Neural progenitor cell (in vitro differentiated cells): ENCODE data around the gene NTHL1. TPM values are rescaled to one million over a fixed set of nuclear protein-coding genes. Genes with fewer than 3 reads are reported as not detected.

Experiments
- DNase-seq: peaks from one replicate; pipeline ENCODE4 v3.0.0-alpha.2; 2016; ENCODE audit warnings: low spot score
- H2AFZ ChIP-seq: fragments of 200-600 bp; sonication (generic); replicated peaks from 2 replicates; pipeline ENCODE4 v1.6.1; 2016; ENCODE audit warnings: antibody characterized with exemption
- H3F3A ChIP-seq: fragments of 200-600 bp; sonication (generic); 2 replicates; pipeline ENCODE4 v1.6.1; 2016; ENCODE audit warnings: antibody characterized with exemption, low read depth
- H3K27ac ChIP-seq: fragments of 200-600 bp; sonication (generic); 2 replicates; pipeline ENCODE4 v1.5.1; 2016; ENCODE audit warnings: mild to moderate bottlenecking
- H3K27me3 ChIP-seq: fragments of 200-600 bp; sonication (generic); 2 replicates; pipeline ENCODE4 v1.6.1; 2016; ENCODE audit warnings: mild to moderate bottlenecking, moderate library complexity
- H3K36me3 ChIP-seq: fragments of 200-600 bp; sonication (generic); 2 replicates; pipeline ENCODE4 v1.5.1; 2016
- H3K4me1 ChIP-seq: fragments of 200-600 bp; sonication (generic); 2 replicates; pipeline ENCODE4 v1.6.1; 2016; ENCODE audit warnings: mixed run types
- H3K4me2 ChIP-seq: fragments of 200-600 bp; sonication (generic); 2 replicates; pipeline ENCODE4 v1.6.1; 2016
- H3K4me3 ChIP-seq: fragments of 200-600 bp; sonication (generic); 2 replicates; pipeline ENCODE4 v1.5.1; 2016
- H3K79me2 ChIP-seq: fragments of 200-600 bp; sonication (generic); 2 replicates; pipeline ENCODE4 v1.6.1; 2016; ENCODE audit warnings: low read depth
- H3K9ac ChIP-seq: fragments of 200-600 bp; sonication (generic); 2 replicates; pipeline ENCODE4 v1.6.1; 2016
- H3K9me3 ChIP-seq: fragments of 200-600 bp; sonication (generic); 2 replicates; pipeline ENCODE4 v1.5.1; 2016; ENCODE audit warnings: low read depth
- H4K20me1 ChIP-seq: fragments of 200-600 bp; sonication (generic); 2 replicates; pipeline ENCODE4 v1.6.1; 2016; ENCODE audit warnings: low read depth
- H3K27ac Mint-ChIP-seq: 3 replicates; pipeline ENCODE4 v1.8.0; 2021; ENCODE audit warnings: mixed read lengths
- H3K27me3 Mint-ChIP-seq: 2 replicates; pipeline ENCODE4 v1.8.0; 2022; ENCODE audit warnings: low read depth, mild to moderate bottlenecking, inconsistent platforms, moderate library complexity, mixed read lengths; ENCODE audit not compliant: insufficient read depth
- H3K36me3 Mint-ChIP-seq: 3 replicates; pipeline ENCODE4 v1.8.0; 2021; ENCODE audit warnings: mixed read lengths
- H3K4me1 Mint-ChIP-seq: 3 replicates; pipeline ENCODE4 v1.8.0; 2021; ENCODE audit warnings: mixed read lengths
- H3K4me3 Mint-ChIP-seq: 3 replicates; pipeline ENCODE4 v1.8.0; 2021; ENCODE audit warnings: mild to moderate bottlenecking, moderate library complexity, mixed read lengths
- H3K9me3 Mint-ChIP-seq: 3 replicates; pipeline ENCODE4 v1.8.0; 2020; ENCODE audit warnings: mixed read lengths
- CTCF ChIP-seq: fragments of 200-600 bp; sonication (generic); IDR thresholded peaks from 2 replicates; pipeline ENCODE4 v1.5.1; 2017; ENCODE audit warnings: antibody characterized with exemption, mild to moderate bottlenecking
- EZH2 ChIP-seq: fragments of 200-600 bp; sonication (generic); IDR thresholded peaks from 2 replicates; pipeline ENCODE4 v1.6.1; 2017; ENCODE audit warnings: antibody characterized with exemption, mild to moderate bottlenecking, moderate library complexity
- EZH2phosphoT487 ChIP-seq: fragments of 200-600 bp; sonication (generic); IDR thresholded peaks from 2 replicates; pipeline ENCODE4 v1.6.1; 2017; ENCODE audit warnings: antibody characterized with exemption
- total RNA-seq: library from RNA; depleted of rRNA; stranded (reverse); fragments of >200 nt; gene quantifications from 2 replicates; pipeline ENCODE4 v1.2.3, GENCODE V29; 2015; ENCODE audit warnings: low replicate concordance

Gene NTHL1
- total RNA-seq, 1 donor from 2014 or later, result 26.3 TPM

GRCh38 chr16:2087748-2088631, 40.4 kb upstream of the NTHL1 start:
- no peaks in the 10 kb centered on the region for H3K27me3 ChIP-seq
- TF ChIP-seq EZH2phosphoT487 (no peak), EZH2 (no peak), CTCF (no peak)
- H4K20me1 ChIP-seq, result peaks cover 46% of the 10 kb centered on the region
- Mint-ChIP-seq H3K4me3 (no peak overlapping the region), H3K36me3 (peaks cover 3% of the 10 kb centered on the region), H3K27me3 (peaks cover 7% of the 10 kb centered on the region), H3K9me3 (no peaks in the 10 kb centered on the region), H3K27ac (no peak overlapping the region), H3K4me1 (peaks cover 3% of the 10 kb centered on the region)
- no peaks in the 10 kb centered on the region for H3K36me3 ChIP-seq
- no peak overlapping the region for H2AFZ ChIP-seq
- no peak overlapping the region for H3K4me3 ChIP-seq
- no peaks in the 10 kb centered on the region for H3K79me2 ChIP-seq
- H3K27ac ChIP-seq, result no peak overlapping the region
- no peaks in the 10 kb centered on the region for H3K9me3 ChIP-seq
- peaks cover 11% of the 10 kb centered on the region for H3K4me1 ChIP-seq
- H3K4me2 ChIP-seq, result no peak overlapping the region
- DNase-seq, result no peak
- no peak overlapping the region for H3K9ac ChIP-seq
- H3F3A ChIP-seq, result peaks cover 19% of the 10 kb centered on the region

- Mint-ChIP-seq H3K4me1 (peaks cover 4% of the 10 kb centered on the region), H3K4me3 (no peak overlapping the region), H3K9me3 (no peaks in the 10 kb centered on the region), H3K27me3 (peaks cover 5% of the 10 kb centered on the region), H3K27ac (no peak overlapping the region), H3K36me3 (no peaks in the 10 kb centered on the region)
- Histone ChIP-seq H3K4me2 (no peak overlapping the region), H3K4me3 (no peak overlapping the region), H4K20me1 (peaks cover 36% of the 10 kb centered on the region), H3K27me3 (no peaks in the 10 kb centered on the region), H3K27ac (no peak overlapping the region), H3K79me2 (no peaks in the 10 kb centered on the region), H3F3A (peaks cover 17% of the 10 kb centered on the region), H3K9me3 (no peaks in the 10 kb centered on the region), H2AFZ (no peak overlapping the region), H3K4me1 (peaks cover 8% of the 10 kb centered on the region), H3K9ac (no peak overlapping the region), H3K36me3 (no peaks in the 10 kb centered on the region)
- no peak for TF ChIP-seq EZH2phosphoT487
- no peak for TF ChIP-seq CTCF
- TF ChIP-seq EZH2, result no peak
- no peak for DNase-seq
Measured at GRCh38 chr16:2086812-2087747, 39.4 kb upstream of the NTHL1 start.

GRCh38 chr16:2086106-2086742, 38.6 kb upstream of the NTHL1 start:
- Mint-ChIP-seq H3K36me3 (no peaks in the 10 kb centered on the region), H3K4me1 (peaks cover 4% of the 10 kb centered on the region), H3K4me3 (no peak overlapping the region), H3K9me3 (no peaks in the 10 kb centered on the region), H3K27ac (no peak overlapping the region), H3K27me3 (peaks cover 5% of the 10 kb centered on the region)
- no peaks in the 10 kb centered on the region for H3K27me3 ChIP-seq
- H2AFZ ChIP-seq, result no peak overlapping the region
- H3K27ac ChIP-seq, result no peak overlapping the region
- H3K4me1 ChIP-seq, result no peaks in the 10 kb centered on the region
- H3K4me2 ChIP-seq, result no peak overlapping the region
- H3K4me3 ChIP-seq, result no peak overlapping the region
- no peaks in the 10 kb centered on the region for H3K36me3 ChIP-seq
- no peak for TF ChIP-seq EZH2
- no peaks in the 10 kb centered on the region for H3K9me3 ChIP-seq
- peaks cover 29% of the 10 kb centered on the region for H4K20me1 ChIP-seq
- no peak for DNase-seq
- H3K79me2 ChIP-seq, result no peaks in the 10 kb centered on the region
- no peak overlapping the region for H3K9ac ChIP-seq
- H3F3A ChIP-seq, result peaks cover 10% of the 10 kb centered on the region
